DMS 273 (cell line): ENCODE data around the gene OR6B3.

Experiments used
- DNase-seq: peaks from one replicate; lab custom pipeline; 2025; ENCODE audit not compliant: unreplicated experiment; lab: John Stamatoyannopoulos, UW

The OR6B3 gene

GRCh38 chr2:240053173-240054155, at the start of gene OR6B3:
OR6B3 (minus strand) TSS chr2:240053521.
- DNase-seq = no peak

DNA sequence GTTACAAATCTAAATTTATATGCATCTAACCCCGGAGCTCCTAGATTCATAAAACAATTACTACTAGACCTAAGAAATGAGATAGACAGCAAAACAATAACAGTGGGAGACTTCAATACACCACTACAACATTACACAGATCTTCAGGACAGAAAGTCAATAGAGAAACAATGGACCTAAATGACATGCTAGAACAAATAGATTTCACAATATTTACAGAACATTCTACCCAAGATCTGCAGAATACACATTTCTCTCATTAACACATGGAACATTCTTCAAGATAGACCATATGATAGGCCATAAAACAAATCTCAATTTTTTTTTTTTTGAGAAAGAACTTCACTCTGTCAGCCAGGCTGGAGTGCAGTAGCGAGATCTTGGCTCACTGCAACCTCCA, 45.0 kb upstream of the OR6B3 start:
- no peak for DNase-seq

GRCh38 chr2:240095556-240096523, 42.5 kb upstream of the OR6B3 start:
- DNase-seq = peak; percentile 11

DNA sequence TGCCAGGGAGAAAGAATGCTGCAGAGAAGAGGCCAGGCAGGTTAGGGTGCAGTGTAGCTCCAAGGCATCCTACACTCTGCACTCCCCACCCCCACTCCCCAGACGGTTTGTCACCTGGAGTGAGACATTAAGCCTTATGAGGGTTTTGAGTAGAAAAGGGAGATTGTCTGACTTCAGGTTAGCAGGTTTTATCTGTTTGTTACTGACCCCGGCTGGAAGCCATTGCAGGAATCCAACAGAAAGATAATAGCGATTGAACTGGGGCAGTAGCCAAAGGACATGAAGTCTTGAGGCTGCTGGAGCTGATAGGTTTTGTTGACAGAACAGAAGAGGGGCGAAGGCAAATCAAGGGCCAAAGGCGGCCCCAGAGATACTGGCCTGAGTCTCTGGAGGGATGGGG, 36.0 kb upstream of the OR6B3 start:
- no peak for DNase-seq

GRCh38 chr2:240086563-240086962, 33.2 kb upstream of the OR6B3 start:
- no peak for DNase-seq

GRCh38 chr2:240078631-240079030, 25.3 kb upstream of the OR6B3 start:
- no peak for DNase-seq

GRCh38 chr2:240077442-240077841, 24.1 kb upstream of the OR6B3 start:
- no peak for DNase-seq

DNA sequence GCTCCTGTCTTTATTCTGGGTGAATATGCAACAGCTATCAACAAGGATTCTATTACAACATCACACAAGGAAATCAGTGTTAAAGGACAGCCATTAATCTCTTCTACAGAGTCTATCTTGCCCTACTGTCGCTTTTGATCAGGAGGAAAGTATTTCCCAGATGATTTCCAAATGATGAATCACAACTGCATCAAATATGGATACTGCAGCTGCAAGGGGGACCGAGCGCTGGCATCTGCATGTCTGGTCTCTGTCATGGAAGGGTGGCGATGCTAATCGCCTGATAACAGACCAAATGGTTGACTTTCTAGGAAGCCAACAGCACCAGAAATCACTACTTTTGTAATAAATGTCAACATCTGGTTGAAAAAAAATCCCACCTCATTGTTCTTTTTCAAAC, 21.2 kb upstream of the OR6B3 start:
- DNase-seq = no peak

DNA sequence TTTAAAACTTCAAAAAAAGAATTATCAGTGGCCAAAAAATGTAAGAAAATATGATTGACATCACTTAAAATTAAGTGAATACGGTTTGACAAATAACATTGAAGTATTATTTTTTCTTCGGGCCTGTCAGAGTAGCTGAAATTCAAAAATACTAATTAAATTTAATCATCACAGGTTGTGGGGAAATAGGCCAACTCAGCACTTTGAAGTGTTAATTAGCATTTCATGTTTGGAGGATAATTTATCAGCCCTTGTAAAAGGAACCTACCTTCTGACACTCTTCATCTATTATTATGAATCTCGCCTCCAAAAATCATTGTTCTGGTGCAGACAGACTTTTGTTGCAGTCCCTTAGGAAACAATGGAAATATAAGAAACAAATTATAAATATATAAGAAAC, 17.6 kb upstream of the OR6B3 start:
- no peak for DNase-seq

DNA sequence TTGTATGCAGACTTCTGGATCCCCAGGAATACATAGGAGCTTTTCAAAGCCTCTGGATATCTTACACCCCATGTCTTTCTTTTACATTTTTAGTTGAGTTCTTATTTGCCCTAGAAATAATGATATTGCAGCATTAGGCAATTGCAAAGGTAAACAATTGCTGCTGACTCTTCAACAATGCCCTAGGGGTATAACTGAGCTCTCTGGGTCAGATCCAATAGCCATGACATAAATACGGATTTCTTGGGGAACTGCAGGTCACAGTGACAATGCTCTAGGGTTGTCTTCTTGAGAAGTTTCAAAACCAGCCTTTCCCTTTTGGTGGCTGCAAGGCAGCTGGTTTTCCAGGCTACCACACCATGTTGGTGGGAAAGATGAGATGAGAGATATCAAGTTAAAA, 16.5 kb upstream of the OR6B3 start:
- no peak for DNase-seq

DNA sequence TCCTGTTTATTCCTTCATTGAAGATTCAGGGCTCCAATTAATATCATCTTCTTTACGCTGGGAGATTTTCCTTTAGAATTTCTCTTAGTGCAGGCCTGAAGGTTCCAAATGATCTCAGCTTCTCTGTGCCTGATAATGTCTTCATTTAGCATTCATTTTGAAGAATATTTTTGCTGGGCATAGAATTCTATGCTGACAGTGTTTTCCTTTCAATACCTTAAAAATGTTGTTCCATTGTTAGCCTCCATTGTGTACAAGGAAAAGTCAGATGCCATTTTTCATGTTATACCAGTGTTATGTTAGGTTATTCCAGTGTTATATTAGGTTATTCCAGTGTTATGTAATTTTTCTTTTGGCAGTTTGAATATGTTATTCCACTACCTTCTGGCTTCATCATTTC, 14.9 kb upstream of the OR6B3 start:
- no peak for DNase-seq

DNA sequence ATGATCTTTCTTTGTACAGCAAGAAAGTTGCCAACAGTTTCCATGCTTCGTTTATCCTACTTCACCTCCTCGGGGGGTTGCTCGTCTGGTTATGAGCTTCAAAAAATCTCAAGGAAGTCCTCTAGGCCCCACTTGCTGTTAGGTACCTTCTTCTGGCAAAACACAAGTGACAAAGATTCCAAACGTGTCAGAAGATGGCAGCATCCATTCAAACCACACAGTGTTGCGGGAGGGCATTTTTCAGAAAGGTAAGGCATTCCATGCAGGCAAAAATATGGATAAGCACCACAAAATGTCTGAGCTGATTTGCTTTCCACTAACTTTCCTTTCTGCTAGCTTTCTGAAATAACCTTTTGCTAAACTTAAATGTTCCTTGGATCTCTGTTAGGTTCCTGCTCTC, 13.2 kb upstream of the OR6B3 start:
- DNase-seq = no peak

GRCh38 chr2:240064898-240065297, 11.6 kb upstream of the OR6B3 start:
- no peak for DNase-seq

DNA sequence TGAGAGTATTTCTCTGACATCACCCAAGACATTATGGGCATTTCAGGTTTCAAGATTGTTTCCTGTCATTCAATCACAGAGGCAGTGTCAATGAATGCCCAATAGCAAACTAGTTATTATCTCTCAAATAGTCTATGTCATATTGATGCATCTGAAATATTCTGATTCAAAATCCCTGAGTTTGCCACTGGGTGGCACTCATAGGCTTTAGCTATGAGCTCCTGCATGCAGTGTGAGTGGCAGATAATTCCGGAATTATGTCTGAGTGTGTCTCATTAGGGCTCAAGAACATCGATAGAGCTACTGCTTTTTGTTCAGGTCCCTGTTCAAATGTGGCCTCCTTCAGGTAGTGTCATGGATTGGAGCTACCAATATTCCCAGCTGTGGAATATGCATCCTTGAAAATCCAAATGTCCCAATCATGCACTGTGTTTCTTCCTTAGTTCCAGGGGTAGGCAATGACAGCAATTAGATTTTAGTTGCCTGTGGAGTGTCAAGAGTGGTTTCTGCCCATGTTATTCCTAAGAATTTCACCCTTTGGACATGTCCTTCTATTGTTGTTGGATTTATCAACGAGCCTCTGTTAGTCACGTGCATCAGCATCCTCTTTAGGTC, 7.8 kb upstream of the OR6B3 start:
- DNase-seq = peak; percentile 75

GRCh38 chr2:240056678-240057077, 3.4 kb upstream of the OR6B3 start:
- no peak for DNase-seq

- no peak for DNase-seq
Measured at GRCh38 chr2:240055177-240055917, 2.0 kb upstream of the OR6B3 start.

- no peak for DNase-seq
Measured at GRCh38 chr2:240052524-240052923, 797 bp downstream of the OR6B3 start.

DNA sequence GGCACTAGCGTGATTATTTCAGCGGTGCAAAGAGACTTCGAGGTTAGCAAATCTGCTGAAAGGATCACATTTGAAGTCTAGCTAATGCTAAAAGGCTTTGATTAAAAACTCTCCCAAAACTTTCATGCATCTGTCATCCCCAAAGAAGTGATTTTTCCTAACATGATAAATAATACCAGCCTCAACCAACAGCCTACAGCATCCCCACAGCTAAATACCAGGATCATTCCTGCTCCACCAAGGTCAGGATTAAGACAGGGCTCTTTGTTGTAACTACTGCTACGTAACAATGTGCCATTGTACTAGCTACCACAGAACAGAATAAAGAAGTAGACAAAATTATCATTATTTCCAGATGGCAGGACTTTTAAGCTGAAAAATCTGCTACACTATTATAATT, 1.6 kb downstream of the OR6B3 start:
- DNase-seq = no peak

DNA sequence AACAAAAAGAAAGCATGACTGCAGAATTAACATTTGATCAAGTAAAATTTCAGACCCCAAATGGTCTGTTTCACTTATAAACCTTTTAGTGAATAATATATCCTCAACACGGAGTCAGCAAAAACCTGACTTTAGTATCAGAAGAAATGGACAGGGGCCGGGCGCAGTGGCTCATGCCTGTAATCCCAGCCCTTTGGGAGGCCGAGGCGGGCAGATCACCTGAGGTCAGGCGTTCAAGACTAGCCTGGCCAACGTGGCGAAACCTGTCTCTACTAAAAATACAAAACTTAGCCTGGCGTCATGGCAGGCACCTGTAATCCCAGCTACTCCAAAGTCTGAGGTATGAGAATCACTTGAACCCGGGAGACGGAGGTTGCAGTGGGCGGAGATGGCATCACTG, 3.0 kb downstream of the OR6B3 start:
- no peak for DNase-seq

DNA sequence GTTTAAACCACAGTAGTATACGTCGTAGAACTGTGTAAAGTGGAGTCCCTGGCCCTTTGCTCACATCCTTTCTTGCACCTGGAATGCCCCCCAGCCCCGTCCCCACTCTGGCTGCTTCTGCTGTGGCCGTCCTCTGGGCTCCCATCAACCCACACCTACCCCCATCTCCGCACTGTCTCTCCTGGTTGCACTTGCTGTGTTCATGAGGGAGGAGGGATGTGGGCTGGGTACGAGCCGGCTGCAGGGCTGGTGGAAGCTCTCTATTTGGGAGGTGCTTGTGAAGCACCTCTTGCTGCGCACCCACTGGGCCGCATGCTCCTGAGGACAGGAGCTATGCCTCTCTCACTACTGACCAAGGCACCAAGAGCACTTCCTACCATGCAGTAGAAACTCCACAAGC, 5.1 kb downstream of the OR6B3 start:
- DNase-seq = no peak

DNA sequence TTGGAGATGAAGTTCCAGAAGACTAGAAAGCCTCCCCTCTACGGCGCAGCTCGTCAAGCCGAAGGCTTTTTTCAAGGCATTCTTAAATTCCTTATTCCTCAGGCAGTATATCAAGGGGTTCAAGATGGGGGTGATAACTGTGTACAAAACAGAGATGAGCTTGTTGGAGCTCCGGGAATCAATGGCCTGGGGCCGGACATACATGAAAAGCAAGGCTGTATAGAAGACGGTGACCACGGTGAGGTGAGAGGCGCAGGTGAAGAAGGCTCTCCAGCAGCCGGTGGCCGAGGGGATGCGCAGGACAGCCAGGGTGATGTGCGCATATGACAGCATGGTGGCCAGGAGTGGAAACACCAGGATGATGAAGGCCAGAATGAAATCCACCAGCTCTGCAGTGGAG, 8.2 kb downstream of the OR6B3 start:
- DNase-seq = no peak
